ENCODE data around the gene TECPR1.

TECPR1 gene

DNA sequence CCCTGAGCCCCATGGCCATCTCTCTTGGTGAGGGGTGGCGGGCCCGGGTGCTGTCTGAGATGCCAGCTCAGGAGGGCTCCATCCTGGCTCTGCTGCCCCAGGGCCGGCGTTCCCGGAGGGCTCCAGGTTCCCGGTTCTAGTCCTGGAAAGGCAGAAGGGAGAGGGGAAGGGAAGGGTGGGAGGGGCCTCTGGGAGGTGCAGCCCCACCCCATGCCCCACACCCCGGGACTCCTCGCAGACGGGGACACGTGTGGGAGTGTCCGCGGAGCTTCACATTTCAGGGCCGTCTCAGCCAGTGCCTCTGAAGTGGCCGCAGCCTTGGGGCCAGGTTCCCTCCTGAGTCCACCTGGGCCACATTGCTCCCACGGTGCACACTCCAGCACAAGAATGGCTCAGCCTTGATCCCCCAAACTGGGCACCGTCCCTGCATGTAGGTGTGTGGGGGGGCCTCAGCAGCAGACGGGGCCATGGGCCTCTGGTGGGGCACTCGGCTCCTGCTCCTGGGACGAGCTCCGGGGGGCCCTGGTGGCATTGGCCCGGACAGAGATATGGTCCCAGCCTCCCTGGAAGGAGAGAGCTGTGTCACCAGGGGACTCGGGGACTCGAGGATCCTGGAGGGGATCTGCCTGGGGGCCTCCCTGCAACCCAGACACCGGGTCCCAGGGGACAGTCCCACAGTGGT, 35.0 kb downstream of the TECPR1 start:
- TF ChIP-seq, protein P1, sequence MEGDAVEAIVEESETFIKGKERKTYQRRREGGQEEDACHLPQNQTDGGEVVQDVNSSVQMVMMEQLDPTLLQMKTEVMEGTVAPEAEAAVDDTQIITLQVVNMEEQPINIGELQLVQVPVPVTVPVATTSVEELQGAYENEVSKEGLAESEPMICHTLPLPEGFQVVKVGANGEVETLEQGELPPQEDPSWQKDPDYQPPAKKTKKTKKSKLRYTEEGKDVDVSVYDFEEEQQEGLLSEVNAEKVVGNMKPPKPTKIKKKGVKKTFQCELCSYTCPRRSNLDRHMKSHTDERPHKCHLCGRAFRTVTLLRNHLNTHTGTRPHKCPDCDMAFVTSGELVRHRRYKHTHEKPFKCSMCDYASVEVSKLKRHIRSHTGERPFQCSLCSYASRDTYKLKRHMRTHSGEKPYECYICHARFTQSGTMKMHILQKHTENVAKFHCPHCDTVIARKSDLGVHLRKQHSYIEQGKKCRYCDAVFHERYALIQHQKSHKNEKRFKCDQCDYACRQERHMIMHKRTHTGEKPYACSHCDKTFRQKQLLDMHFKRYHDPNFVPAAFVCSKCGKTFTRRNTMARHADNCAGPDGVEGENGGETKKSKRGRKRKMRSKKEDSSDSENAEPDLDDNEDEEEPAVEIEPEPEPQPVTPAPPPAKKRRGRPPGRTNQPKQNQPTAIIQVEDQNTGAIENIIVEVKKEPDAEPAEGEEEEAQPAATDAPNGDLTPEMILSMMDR (conservative IDR thresholded peaks at IDR 0.05): no peak

DNA sequence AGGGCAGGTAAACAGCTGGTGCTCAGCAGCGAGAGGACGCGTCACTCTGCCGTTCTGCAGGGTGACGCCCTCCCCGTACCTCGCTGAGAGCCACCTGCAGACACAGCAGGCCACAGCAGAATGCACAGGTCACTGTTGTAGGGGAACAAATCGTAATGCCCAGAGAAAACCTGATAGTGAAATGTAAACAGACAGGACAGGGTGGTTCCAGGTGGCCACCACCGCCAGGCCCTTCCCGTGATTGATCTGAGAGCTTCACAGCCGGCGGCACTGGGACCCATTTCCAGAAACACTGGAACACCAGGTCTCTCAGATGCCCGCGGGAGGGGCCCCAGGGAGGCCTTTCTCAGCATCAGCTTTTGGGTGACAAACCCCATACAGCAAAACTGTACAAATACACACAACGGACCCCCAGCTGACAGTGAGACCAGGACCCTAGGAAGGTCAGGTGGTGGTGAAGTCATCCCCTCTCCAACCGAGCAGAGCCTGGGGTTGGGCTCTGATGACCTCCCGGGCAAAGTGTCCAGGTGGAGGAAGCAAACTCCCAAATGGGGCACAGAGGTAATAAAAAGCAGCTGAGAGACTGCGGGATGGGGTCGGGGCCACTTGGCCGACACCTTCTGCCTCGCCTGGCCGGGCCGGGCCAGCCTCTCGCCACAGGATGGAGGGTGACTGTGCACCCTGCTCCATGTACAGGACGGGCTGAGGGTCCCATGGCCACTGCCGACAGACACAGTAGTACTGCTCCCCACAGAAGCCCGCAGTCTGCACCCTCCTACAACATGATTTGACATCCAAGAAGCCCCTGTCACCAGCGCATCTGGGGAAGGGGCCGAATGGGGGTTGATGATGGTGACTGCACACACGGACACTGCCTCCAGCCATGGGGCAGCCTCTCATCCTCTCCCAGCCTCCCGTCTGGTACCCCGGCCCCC, 36.2 kb downstream of the TECPR1 start:
- TF ChIP-seq, protein P1 (conservative IDR thresholded peaks at IDR 0.05): no peak

More for the DNA sequence above, 35.0 kb downstream of the TECPR1 start:
- peak overlapping the region; percentile 77 for H3K27ac ChIP-seq

DNA sequence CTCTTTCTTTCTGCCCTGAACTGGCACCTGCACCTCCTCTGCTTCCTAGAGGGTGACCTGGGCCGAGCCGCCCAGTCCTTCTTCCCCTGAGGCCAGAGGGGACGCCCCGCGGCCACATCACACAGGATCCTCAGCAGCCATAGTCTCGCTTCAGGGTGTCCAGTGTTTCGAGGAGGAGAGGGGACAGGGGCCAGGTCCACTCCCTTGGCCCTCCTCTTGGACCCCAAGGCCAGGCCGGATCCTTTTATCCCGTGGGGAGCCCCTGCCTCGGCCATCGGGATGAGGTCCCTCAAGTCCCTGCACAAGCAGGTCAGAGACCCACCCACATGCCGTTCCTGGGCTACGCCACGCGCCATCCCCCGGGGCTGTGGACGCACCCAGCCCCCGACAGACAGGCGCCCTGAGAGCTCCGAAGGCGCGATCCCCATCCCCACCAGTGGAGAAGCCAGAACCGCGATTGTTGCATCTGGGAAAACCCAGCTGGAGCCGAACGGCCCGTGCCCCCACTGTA, 37.2 kb downstream of the TECPR1 start:
- H3K27ac ChIP-seq: no peak overlapping the region
- TF ChIP-seq, protein P1 (conservative IDR thresholded peaks at IDR 0.05): no peak

More for the DNA sequence above, 36.2 kb downstream of the TECPR1 start:
- no peak overlapping the region for H3K27ac ChIP-seq

DNA sequence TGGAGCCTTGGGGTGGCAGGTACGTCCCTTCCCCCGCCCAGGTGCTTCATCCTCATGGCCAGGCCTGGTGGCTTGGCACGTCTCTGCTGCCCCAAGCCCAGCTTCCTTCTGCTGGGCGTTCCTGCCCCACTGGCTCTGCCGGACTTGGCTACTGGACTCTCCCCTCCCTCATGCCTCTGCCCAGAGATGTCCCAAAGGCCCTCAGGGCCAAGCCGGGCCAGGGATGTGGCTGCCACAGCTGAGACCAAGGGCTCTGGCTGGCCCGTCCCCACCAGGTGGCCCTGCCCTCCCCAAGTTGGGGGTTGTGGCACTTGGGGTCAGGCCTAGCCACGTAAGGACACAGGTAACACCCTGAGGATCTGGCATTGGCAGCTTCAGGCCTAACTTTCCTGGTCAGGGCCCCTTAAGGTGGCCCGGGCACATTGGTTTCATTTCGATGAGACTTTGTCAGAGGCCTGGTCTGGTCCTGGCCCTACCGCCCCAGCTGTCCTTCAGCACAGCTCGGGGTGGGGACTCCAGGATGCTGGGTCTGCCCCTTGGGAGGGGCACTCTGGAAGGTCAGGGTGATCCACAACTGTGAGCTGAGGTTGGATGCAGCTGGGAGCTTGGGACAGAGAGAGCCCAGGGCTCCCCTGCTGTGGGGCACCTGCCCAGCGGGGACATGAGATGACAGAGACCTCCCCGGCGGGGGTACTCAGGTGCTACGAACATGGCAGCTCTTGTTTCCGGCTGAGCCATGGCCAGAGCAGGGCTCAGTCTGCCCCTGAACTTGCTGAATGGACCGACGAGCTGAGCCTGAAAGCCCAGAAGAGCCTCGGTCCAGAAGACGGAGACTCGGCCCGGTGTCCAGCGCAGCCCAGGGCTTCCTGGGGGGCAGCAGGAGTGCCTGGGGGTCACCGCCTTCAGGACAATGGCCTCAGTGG, 37.9 kb downstream of the TECPR1 start:
- no peak overlapping the region for H3K27ac ChIP-seq
- TF ChIP-seq, protein P1 (conservative IDR thresholded peaks at IDR 0.05): no peak

DNA sequence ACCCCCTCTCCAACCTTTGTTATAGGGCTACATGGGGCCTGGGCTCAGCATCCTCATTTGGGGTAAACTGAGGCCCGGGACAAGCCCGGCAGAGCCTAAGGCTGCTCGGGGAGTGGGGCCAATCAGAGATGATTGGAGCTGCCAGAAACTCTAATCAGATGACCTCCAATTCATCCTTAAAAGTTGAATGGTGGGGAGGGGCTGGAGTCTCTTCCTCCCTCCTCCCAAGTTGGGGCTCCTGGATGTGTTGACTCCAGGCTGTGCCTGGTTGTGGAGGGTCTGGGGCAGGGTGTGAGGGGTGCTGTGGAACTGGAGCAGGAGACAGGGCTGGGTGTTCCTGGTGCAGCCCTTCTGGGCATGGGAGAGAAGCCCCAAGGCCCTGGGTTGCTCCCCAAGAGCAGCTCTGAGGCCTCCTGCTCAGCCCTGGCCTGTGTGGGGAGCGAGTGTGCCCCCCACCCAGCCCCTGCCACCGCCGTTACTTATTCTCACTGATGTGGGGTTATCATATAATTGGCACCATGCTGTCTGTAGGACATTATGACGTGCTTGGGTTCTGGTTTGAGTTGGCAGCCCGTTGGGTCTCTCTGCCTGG, 38.6 kb downstream of the TECPR1 start:
- H3K27ac ChIP-seq: no peak overlapping the region
- TF ChIP-seq, protein P1 (conservative IDR thresholded peaks at IDR 0.05): no peak

DNA sequence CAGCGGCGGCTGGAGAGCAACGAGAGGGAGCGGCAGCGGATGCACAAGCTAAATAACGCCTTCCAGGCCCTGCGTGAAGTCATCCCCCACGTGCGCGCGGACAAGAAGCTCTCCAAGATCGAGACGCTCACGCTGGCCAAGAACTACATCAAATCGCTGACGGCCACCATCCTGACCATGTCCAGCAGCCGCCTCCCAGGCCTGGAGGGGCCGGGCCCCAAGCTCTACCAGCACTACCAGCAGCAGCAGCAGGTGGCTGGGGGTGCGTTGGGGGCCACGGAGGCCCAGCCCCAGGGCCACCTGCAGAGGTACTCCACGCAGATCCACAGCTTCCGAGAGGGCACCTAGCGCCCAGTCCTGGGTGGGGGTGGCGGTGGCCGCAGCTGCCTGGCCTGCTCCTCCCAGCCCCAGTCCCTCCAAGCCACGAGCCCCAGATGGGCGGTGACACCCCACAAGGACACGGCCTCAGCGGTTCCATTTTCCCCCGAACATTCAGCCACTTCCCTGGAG, 39.4 kb downstream of the TECPR1 start:
- no peak overlapping the region for H3K27ac ChIP-seq
- TF ChIP-seq, protein P1 (conservative IDR thresholded peaks at IDR 0.05): no peak

Measured in VCaP (cell line).